GM12864 (cell line): ENCODE data around the gene ENO1.
"Not testable (repeated sequence)": the region's sequence is repeated elsewhere in the genome, so short reads cannot be mapped to it uniquely, and the experiment has no call there.

Source experiments
- DNase-seq: peaks from one replicate; pipeline ENCODE4 v3.0.0-alpha.2; 2011; ENCODE audit warnings: low read depth
- H3K4me3 ChIP-seq: 2 replicates; pipeline ENCODE4 v1.5.1; 2011; ENCODE audit warnings: mild to moderate bottlenecking, low read depth, low read length, control low read depth
- CTCF ChIP-seq: IDR thresholded peaks from 2 replicates; pipeline ENCODE4 v1.5.1; 2011; ENCODE audit warnings: low read depth, mild to moderate bottlenecking, moderate library complexity, low read length, control low read depth, inconsistent platforms; ENCODE audit errors: missing control alignments

Gene ENO1

GRCh38 chr1:8841395-8841794 lies 37.1 kb downstream of the ENO1 start:
- H3K4me3 ChIP-seq: no peak overlapping the region
- no peak for DNase-seq
- no peak for TF ChIP-seq CTCF

GRCh38 chr1:8839990-8840389 lies 38.5 kb downstream of the ENO1 start:
- no peak for DNase-seq
- TF ChIP-seq CTCF: no peak
- H3K4me3 ChIP-seq: no peak overlapping the region

GRCh38 chr1:8835941-8836643 lies 42.4 kb downstream of the ENO1 start:
- no peak for TF ChIP-seq CTCF
- no peak overlapping the region for H3K4me3 ChIP-seq
- DNase-seq: no peak

GRCh38 chr1:8831340-8831739 lies 47.1 kb downstream of the ENO1 start:
- no peak for DNase-seq
- H3K4me3 ChIP-seq: no peak overlapping the region
- no peak for TF ChIP-seq CTCF

GRCh38 chr1:8830732-8831131 lies 47.8 kb downstream of the ENO1 start:
- not testable (repeated sequence) for H3K4me3 ChIP-seq, DNase-seq

GRCh38 chr1:8825985-8826481 lies 52.5 kb downstream of the ENO1 start:
- no peak overlapping the region for H3K4me3 ChIP-seq
- DNase-seq: no peak
- no peak for TF ChIP-seq CTCF

GRCh38 chr1:8823295-8823664 lies 55.2 kb downstream of the ENO1 start:
- DNase-seq: no peak
- no peak overlapping the region for H3K4me3 ChIP-seq
- no peak for TF ChIP-seq CTCF
